ENCODE measurements around the gene GPR137.

The GPR137 gene

DNA sequence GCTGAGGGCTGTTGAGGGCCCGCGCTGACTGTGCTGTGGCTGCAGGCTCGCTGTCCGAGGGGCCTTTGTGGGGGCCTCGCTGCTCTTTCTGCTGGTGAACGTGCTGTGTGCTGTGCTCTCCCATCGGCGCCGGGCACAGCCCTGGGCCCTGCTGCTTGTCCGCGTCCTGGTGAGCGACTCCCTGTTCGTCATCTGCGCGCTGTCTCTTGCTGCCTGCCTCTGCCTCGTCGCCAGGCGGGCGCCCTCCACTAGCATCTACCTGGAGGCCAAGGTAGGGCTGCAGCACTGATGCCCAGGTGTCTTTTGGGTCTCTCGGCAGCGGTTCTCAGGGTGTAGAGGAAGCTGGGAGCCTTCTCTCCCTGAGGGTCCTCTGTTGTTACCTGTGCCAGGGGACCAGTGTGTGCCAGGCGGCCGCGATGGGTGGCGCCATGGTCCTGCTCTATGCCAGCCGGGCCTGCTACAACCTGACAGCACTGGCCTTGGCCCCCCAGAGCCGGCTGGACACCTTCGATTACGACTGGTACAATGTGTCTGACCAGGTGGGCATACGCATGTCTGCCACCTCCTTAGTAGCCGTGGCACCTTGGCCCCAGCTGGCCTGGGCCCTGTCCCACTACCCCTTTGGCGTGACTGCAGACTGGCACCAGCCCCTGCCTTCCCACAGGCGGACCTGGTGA lies 2.2 kb downstream of the GPR137 start:
- FAIRE-seq: no peak

DNA sequence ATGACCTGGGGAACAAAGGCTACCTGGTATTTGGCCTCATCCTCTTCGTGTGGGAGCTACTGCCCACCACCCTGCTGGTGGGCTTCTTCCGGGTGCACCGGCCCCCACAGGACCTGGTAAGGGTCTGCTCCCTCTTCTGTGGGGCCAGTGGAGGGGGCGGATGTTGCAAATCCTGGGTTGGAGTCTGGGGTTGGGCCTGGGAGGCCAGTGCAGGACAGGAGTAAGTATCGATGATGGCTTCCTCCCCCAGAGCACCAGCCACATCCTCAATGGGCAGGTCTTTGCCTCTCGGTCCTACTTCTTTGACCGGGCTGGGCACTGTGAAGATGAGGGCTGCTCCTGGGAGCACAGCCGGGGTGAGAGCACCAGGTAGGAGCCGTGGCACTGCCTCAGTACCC lies 2.7 kb downstream of the GPR137 start:
- FAIRE-seq: no peak

DNA sequence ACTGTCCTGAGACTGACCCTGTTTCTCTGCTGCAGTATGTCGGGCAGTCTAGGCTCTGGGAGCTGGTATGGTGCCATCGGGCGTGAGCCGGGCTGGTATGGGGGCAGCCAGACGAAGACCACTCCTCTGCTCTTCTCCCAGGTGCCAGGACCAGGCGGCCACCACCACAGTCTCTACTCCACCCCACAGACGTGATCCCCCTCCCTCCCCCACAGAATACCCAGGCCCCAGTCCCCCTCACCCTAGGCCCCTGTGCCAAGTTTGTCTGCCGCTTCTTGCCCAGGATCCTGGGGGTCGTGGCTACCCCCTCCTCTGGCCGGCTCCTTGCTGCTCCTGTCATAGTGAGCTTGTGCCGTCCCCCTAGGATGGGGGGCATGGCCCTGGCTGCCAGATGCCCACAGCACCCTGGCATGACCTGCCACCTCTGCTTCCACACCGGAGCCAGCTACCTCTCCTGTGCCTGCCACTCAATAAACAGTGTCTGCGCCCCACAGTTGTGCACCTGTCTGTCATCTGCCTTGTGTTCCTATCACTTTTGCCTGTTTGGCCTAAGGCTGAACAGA lies 3.4 kb downstream of the GPR137 start:
- FAIRE-seq: no peak

DNA sequence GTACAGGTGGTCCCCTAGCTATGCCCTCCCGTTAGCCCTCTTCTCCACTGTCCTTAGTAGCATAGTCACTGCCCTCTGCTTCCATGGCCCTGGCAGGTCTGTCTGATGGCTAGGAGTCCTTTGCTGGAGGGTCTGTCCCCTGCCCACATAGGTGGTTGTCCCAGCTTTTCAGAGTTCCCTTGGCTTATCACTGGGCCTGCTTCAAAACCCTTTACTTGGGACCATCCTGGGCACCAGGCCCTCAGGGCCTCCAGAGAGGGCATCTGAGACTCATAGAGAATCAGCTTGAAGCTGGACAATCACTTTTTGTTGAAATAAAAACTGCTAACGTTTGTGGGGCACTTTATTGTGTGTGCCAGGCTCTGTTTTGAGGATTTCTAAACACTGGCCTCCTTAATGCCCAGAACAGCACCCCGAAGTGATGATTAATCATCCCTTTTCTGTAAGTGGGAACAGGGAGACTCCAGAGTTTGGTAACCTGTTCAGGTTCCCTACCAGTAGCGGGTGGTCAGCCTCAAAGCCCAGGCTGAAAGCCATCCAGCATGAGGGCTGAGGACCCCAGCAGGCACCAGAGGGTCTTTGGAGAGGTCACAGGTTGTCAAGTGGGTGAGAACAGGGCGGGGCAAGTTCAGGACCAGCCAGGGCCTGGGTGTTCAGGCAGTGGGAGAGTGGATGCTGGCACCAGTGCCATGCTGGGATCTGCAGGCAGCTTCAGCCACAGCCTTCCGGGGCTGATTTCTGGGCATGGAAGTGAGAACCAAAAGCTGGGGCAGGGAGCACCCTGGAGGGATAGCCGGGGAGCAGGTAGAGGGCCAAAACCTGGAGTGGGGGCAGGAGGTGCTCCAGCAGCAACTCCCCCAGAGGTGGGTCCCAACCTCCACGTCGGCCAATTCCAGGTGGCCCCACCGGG lies 5.0 kb downstream of the GPR137 start:
- no peak for FAIRE-seq

DNA sequence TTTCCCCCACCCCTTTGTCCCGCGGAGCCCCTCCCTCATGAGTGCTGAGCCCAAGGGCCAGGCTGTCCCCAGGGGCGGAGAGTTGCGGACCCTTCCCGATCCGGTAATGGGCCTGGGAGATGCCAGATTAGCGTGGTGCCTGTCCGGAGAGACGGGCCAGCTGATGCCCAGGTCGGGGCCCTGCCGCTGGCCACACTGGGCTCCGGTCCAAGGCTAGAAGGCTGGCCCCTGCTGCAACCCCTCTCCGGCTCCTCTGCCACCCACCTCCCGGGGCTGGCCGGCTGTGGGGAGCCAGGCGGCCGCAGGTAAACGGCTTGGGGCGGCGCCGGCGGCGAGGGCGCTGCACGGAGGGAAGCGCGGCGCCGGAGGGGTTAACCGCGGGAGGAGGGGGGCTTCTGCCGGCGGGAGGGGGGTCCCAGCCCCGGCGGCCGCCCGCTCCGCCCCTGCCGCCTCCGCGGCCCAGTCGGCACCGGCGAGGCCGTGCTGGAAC lies 5.7 kb downstream of the GPR137 start, which contains the start of gene KCNK4:
KCNK4 (plus strand) TSS at position 41 of the 490 bp plus-strand sequence. CDS start 1,717 bp downstream, outside the sequence.
- no peak for FAIRE-seq

DNA sequence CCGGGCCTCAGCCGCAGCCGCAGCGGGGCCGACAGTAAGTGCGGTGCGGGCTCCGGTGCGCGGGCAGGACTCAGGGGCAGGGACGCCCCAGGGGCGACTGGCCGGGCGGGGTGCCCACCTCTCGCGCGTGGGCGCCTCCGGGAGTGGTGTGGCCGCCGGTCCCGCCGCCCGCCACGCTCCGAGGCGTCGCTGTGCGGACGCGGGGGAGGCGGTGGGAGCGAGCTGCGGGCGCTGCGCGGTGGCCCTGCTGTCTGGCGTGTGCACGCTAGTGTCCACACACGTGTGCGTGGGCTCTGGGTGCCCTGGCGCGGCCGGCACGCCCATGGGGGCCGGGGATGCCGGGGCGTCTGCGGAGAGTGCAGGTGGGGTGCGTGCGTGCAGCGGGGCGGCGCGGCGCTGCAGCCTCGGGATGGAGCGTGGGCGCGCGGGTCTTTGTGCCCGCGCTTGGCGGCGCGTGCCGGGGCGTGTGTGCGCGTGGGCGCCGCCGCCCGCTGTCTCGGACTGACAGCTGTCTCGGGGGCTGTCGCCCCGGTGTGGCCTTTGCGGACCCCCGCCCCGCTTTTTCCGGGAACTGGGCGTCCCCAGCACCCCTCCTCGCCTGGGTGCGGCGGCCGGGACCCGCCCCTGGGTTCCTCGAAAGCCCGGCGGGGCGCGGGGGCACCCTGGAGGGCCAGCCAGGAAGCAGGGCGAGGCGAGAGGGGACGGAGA lies 6.3 kb downstream of the GPR137 start:
- no peak for FAIRE-seq

DNA sequence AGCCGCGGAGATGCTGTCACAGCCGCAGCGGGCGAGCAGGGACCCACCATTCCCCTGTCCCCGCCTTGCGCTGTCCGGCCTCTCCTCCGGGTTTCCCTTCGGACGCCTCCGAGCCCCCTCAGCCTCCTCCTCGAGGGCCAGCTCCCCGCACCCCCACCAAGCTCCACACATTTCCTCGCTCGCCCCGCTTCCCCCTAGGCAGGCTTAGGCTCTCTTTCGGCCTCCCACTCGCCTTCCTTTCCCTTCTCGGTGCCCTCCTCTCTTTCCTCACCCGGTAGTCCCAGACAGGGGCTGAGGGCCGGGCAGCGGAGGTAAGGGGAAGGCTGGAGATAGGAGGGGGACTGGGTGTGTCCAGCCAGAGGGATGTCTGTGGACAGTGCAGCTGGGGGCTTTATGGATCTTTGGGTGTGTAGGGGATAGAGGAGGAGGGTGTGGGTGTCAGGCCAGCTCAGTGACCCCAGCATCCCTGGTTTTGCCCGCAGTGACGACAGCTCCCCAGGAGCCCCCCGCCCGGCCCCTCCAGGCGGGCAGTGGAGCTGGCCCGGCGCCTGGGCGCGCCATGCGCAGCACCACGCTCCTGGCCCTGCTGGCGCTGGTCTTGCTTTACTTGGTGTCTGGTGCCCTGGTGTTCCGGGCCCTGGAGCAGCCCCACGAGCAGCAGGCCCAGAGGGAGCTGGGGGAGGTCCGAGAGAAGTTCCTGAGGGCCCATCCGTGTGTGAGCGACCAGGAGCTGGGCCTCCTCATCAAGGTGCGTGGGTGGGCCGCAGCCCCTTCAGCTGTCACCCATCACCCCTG lies 7.0 kb downstream of the GPR137 start:
- no peak for FAIRE-seq

DNA sequence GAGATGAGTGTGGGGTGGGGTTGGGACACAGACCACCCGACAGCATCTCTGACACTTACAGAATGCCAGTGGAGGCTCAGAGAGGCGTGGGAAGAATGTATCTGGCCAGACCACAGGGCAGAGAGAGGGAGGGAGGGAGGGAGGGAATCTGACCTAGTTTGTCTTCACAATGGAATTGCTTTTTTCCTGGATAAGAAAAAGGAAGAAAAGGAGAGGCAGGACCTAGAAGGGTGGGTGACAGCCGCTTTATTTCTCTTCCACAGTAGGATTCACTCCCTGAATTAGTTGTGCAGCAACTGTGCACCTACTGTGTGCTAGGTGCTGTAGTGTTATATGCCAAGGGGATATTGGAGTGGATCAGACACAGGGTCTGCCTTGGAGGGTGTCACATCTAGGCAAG lies 9.1 kb downstream of the GPR137 start:
- FAIRE-seq: no peak

DNA sequence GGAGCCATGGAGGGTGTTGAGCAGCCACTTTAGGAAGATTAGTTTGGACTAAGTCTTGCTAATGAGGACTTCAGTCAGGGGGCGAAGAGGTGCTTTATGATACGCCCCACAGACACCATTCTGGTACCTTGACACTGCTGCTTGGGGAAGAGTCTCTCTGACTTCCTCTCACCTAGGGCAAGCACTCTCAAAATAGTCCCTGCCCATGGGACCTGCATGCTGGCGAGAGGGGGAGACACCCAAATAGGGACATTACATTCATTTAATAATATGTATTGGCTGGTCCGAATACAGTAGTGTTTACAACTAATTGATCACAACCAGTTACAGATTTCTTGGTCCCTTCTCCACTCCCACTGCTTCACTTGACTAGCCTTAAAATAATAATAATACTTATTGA lies 10.1 kb downstream of the GPR137 start:
- FAIRE-seq: no peak

DNA sequence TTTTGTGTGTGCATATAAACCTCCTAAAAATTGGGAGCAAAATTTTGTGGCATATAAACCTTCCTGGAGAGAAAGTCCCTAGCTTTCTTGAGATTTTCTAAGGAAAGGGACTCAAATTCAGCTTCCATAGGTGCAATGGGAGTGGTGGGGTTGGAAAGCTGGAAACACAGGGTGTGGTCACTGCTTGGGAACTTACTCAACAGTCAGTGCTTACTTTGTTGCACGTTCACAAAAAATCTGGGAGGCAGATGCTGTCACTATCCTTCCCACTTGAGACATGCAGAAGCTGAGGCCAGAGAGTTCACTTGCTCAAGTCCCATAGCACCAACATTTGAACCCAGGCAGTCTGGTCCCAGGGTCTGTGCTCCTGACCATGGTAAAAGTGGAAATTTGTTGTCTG lies 10.6 kb downstream of the GPR137 start:
- FAIRE-seq: no peak

DNA sequence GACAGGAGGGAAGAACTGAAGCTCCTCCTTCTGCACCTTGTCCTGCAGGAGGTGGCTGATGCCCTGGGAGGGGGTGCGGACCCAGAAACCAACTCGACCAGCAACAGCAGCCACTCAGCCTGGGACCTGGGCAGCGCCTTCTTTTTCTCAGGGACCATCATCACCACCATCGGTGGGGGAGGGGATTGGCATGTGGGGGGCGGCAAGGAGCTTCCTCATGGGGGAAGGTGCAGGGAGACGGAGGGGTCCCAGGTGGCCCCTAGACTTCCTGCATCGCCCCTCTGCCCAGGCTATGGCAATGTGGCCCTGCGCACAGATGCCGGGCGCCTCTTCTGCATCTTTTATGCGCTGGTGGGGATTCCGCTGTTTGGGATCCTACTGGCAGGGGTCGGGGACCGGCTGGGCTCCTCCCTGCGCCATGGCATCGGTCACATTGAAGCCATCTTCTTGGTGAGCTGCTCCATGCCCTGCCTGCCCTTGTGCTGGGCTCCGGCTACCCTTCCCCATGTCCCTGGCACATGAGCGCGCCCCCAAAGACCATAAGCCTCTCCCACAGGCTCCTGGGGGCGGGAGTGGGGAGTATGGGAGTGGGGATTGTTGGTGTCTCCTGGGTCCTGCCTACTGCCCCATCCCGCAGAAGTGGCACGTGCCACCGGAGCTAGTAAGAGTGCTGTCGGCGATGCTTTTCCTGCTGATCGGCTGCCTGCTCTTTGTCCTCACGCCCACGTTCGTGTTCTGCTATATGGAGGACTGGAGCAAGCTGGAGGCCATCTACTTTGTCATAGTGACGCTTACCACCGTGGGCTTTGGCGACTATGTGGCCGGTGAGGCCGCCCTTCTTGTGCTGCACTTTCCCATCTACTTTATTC lies 11.4 kb downstream of the GPR137 start:
- FAIRE-seq: no peak

DNA sequence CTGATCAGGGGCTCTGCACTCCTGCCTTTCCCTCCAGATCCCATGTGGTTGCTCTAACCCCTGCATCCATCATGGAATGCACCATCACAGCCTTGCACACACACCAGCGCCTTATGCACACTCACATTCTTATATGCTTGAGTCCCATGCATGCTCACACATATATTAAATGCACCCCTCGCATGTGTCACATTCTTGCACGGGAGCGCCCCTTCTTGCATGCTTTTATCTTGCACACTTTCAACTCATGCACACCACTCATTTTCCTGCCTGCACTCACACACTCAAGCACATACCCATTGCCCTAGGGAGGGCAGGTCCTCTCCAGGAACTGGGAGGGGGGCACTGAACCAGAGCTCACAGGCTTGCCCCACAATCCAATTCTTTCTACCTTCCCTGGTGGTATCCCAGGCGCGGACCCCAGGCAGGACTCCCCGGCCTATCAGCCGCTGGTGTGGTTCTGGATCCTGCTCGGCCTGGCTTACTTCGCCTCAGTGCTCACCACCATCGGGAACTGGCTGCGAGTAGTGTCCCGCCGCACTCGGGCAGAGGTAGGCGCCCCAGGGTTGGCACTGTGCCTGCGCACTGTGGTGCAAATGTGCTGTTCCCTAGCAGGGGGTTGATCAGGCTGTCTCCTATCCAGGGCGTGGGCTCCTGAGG lies 12.2 kb downstream of the GPR137 start:
- no peak for FAIRE-seq

DNA sequence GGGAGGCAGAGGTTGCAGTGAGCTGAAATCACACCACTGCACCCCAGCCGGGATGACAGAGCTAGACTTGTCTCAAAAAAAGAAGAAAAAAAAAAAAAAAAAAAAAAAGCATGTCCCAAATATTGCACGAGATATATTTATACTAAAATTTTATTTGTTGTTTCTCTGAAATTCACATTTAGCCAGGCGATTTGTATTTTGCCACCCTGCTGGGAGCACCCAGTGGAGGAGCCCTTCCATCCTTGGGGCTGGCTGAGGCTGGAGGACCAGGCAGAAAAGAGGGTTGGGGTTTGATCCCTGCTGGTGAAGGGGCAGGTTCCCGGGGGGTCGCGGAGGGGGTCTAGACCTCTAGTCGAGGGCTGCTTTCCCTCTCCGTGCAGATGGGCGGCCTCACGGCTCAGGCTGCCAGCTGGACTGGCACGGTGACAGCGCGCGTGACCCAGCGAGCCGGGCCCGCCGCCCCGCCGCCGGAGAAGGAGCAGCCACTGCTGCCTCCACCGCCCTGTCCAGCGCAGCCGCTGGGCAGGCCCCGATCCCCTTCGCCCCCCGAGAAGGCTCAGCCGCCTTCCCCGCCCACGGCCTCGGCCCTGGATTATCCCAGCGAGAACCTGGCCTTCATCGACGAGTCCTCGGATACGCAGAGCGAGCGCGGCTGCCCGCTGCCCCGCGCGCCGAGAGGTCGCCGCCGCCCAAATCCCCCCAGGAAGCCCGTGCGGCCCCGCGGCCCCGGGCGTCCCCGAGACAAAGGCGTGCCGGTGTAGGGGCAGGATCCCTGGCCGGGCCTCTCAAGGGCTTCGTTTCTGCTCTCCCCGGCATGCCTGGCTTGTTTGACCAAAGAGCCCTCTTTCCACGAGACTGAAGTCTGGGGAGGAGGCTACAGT lies 13.6 kb downstream of the GPR137 start:
- FAIRE-seq: no peak

DNA sequence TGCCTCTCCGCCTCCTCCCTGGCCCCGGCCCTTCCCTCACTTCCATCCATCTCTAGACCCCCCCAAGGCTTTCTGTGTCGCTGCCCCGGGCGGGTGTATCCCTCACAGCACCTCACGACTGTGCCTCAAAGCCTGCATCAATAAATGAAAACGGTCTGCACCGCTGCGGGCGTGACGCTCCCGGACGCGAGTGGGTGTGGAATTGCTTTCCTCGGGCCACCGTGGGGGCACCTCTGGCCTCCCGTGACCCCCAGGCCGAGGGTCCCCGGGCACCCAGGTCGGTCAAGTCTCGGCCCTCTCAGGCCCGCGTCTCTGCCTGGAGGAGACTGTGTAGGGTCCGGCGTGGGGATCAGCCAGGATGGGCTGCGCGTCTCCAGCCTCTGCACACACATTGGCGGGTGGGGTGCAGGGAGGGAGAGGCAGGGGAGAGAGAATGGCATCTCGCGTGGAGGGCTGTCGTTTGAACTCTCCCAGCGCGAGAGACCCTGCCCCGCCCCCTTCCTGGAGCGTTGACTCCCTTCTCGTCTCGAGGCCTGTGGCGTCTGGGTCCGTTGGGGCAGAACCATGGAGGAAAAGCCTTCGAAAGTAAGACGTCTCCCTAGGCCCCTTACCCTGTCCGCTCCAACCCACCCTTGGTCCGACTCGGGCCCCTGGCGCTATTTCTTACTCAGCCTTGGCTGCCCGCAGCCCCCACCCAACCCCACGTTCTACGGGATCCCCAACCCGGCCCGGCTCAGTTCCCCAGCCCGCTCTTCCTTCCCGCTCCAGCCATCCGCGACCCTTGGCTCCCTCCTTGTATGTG lies 14.4 kb downstream of the GPR137 start, which contains the start of gene CATSPERZ:
CATSPERZ (plus strand) TSS at position 512 of the 802 bp plus-strand sequence; CDS start at position 565, 53 bp downstream.
- no peak for FAIRE-seq

DNA sequence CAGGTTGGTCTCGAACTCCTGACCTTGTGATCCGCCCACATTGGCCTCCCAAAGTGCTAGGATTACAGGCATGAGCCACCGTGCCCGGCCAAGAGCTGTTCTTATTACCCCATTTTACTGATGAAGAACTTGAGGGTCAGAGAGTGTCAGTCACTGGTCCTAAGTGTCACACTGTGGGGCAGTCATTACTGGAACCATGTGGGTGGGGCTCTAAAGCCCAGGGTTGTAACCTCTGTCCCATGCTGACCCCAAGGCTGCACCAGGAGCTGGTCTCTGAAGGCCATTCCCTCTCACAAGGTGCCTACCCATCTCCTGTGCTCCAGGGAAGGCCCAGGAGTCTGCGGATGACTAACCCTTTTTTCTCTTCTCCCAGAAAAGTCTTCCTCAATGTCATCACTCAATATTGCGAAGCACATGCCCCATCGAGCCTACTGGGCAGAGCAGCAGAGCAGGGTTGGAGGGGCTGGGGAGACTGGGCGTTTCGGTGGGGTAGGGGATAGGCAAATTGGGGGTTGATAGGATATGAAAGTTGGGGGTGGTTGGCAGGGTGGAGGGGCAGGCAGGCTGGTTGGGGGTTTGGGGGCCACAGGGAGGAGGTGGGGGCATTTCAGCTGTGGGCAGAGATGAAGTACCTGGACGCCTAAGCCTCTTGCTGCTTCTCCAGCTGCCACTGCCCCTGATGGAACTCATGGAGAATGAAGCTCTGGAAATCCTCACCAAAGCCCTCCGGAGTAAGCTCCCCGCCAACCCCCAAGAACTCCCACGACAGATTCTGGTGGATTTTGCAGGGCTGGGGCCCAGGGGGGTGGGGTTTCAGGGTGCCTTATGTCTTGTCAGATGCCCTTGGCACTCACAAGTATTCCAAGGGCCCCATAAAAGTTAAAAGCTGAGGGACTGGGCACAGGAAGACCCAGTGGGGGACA lies 17.7 kb downstream of the GPR137 start:
- FAIRE-seq: no peak

DNA sequence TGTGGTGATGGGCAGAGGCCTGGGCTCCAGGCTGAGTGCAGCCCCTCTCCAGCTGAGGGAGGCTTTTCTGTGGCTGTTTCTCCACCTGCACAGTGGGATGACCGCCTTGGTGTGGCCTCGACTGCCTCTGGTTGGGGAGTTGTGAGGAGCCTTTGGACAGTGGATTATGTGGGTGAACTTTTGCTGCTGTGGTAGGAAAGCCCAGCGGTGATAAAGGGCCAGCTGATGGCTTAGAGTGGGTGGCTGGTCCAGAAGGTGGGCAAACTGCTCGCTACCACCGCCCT lies 18.3 kb downstream of the GPR137 start:
- no peak for FAIRE-seq

DNA sequence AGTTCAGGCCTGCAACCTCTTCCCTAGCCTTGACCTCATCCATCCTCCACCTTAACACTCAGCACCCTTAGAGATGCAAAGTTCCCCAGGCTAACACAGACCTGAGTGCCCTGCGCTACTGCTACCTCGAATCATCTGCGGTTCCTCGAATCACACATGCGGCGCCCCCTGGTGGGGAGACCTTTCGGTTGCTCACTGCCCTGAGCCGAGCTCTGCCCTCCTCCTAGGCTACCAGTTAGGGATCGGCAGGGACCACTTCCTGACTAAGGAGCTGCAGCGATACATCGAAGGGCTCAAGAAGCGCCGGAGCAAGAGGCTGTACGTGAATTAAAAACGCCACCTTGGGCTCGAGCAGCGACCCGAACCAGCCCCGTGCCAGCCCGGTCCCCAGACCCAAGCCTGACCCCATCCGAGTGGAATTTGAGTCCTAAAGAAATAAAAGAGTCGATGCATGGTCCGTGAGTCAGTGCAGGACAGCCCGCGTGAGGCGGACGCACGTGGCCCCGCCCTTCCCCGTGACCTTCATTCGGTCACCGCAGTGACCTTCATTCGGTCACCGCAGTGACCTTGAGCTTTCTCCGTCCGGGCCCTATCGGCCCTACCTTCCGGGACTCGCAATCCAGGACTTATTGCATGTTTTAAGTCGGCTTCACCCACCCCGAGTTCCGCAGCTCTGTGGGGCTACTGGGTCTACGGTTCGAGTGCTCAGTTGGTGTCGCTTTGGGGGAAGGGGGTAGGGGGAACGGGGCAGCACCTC lies 18.8 kb downstream of the GPR137 start:
- FAIRE-seq: no peak

All from endometrium (tissue), 2 donors.